SK-N-MC (cell line): Measurements from ENCODE around the gene FOXP2.

ENCODE experiments used
- EZH2 ChIP-seq: fragments of 200-600 bp; sonication (generic); IDR thresholded peaks from one replicate; pipeline ENCODE4 v1.6.1; 2017; ENCODE audit warnings: antibody characterized with exemption
- FOXP2 ChIP-seq: optimal IDR thresholded peaks from 2 replicates; pipeline ENCODE3; 2011; ENCODE audit warnings: mild to moderate bottlenecking, moderate library complexity; ENCODE audit not compliant: insufficient read depth; ENCODE audit errors: extremely low read length, control extremely low read depth
- POLR2AphosphoS5 ChIP-seq: IDR thresholded peaks from 2 replicates; pipeline ENCODE4 v1.6.1; 2012; ENCODE audit warnings: mild to moderate bottlenecking, low read depth, low read length, borderline replicate concordance

DNA sequence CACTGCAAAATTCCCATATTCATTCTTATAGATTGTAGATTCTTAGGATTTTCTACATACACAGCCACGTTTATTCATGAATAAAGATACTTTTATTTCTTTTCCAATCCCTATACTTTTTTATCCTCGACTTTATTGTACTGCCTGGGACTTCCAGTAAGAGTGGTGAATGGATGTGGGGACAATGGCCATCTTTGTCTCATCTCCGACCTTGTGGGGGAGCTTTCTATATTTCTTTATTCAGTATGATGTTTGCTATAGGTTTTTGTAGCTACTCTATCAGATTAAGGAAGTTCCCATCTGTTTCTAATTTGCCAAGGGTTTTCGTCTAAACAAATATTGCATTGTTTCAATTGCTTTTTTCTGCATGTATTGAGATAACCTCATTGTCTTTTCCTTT is 184.3 kb downstream of the FOXP2 start:
- TF ChIP-seq POLR2AphosphoS5, result no peak
- no peak for TF ChIP-seq EZH2
- no peak for TF ChIP-seq FOXP2
